Fibroblast of skin of left biceps (primary cell): ENCODE results near the gene CDK5RAP2.
A peak's percentile ranks its signal among the peaks of the same experiment; 100 is the strongest.
"Not testable (repeated sequence)": the region's sequence is repeated elsewhere in the genome, so short reads cannot be mapped to it uniquely, and the experiment has no call there.

ENCODE experiments used
- DNase-seq, 2 experiments: peaks; one replicate each; pipeline ENCODE4 v3.0.0-alpha.2; 2013; ENCODE audit warnings: low read depth in 2 of 2

CDK5RAP2 gene

DNA sequence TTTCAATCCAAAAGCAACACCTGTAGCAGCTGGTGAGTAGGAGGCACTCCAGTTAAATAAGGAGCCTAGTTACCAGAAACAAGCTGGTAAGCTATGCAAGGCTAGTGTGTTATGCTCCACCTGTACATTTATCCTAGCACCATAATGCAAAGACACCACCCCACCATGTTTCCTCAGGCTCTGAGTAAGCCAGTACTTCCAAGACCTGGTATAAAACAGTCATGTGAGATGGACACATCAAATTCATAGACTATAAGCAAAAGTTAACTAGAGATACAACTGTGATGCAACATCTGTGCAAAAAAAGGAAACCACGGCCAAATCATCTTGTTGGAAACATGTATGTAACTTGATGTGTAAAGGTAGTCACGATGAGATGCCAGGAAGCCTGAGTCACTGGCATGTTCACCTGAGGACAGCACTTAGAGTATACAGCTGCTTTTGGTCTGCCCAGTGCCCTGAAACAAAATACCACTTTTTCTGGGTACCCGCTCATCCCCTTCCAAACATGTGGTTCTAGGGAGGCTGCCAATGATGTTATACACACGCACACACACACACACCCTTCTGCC, 66.1 kb downstream of the CDK5RAP2 start:
- DNase-seq, result no peak

DNA sequence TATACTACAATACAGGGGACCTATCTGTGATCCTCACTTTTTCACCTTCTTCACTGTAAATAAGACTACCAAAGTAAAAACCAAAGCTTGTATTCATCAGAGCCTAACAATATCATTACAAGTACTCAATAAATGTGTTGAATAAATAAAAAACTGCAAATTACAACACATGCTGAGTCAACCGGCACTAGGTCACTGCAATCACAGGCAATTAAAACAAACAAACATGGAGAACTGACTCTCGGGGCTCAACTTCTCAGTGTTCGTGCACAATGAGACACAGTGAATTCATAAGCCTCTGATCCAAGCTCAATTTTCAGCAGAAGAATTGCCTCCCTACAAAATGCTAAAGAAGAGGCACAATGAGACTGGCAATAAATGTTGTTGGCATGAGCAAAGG, 69.2 kb downstream of the CDK5RAP2 start:
- no peak for DNase-seq

DNA sequence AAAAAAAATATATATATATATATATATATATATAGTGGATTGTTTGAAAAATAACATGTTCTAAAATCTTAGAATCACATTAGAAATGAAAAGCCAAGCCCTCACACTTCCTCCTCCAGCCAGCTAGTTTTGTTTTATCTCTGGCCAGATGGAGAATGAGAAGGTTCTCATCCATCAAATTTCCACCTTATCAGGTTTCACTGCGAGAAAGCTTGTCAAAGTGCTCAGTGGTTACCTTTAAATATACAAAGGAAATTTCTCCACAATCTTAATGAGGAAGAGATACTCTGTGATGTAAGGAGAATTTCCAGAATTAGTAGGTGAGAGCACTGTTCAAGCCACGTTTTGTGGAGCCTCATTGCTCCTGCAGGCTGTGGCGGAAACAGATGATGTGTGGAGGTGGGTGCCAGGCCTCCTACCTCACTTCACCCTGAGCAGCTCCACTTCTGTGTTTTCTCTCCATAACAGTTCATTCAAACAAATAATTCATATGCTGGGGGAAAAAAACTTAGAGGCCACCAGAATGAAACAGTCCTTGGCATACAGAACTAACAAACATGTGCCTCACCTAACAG, 71.9 kb downstream of the CDK5RAP2 start:
- DNase-seq, result no peak

DNA sequence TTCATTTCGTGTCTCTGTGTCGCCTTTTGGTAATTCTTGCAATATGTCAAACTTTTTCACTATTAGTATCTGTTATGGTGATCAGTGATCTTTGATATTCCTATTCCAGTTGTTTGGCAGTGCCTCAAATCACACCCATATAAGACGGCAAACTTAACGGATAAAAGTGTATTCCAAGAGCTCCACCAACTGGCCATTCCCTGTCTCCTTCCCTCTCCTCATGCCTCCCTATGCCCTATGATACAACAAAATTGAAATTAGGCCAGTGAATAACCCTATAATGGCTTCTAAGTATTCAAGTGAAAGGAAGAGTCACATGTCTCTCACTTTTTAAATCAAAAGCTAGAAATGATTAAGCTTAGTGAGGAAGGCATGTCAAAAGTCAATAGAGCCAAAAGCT, 74.8 kb downstream of the CDK5RAP2 start:
- DNase-seq, result no peak

DNA sequence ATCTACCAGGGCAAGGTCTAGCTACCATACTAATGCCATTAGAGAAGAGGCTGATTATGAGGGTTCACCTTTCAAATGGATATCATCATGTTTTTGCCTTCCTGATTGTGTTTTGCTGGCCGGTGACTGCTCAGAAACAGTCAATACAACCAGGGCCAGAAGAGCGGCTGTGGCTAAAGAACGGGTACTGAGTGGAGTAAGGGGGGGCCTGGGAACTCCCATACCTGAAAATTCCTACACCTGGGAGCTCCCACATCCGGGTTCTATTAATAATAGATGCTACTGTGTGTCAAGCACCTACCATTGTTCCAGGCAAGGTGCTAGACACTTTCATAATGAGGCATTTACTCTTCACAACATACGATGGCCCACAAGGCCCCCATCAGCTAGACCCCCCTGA, 79.2 kb downstream of the CDK5RAP2 start:
- DNase-seq, result no peak

DNA sequence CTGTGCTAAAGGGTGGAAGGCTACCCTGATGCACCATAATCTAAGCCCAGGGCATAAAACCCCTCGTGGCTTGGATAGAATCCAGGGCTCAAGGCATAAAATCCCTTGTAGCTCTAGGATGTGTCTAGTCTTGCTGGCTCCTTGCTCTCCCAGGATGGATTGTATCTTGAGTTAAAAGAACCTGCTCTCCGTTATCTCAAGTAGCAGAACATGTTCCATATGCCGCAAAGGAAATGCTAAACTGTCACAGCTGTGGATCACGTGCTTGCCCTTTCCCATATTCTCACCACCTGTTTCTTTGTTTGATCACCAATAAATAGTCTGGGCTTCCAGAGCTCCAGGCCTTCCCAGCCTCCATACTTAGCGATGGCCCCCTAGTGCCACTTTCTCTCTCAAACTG, 82.1 kb downstream of the CDK5RAP2 start:
- DNase-seq, result not testable (repeated sequence)

DNA sequence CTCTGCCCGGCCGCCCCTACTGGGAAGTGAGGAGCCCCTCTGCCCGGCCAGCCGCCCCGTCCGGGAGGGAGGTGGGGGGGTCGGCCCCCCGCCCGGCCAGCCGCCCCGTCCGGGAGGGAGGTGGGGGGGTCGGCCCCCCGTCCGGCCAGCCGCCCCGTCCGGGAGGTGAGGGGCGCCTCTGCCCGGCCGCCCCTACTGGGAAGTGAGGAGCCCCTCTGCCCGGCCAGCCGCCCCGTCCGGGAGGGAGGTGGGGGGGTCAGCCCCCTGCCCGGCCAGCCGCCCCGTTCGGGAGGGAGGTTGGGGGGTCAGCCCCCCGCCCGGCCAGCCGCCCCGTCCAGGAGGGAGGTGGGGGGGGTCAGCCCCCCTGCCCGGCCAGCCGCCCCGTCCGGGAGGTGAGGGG, 83.5 kb downstream of the CDK5RAP2 start:
- DNase-seq, result not testable (repeated sequence)

DNA sequence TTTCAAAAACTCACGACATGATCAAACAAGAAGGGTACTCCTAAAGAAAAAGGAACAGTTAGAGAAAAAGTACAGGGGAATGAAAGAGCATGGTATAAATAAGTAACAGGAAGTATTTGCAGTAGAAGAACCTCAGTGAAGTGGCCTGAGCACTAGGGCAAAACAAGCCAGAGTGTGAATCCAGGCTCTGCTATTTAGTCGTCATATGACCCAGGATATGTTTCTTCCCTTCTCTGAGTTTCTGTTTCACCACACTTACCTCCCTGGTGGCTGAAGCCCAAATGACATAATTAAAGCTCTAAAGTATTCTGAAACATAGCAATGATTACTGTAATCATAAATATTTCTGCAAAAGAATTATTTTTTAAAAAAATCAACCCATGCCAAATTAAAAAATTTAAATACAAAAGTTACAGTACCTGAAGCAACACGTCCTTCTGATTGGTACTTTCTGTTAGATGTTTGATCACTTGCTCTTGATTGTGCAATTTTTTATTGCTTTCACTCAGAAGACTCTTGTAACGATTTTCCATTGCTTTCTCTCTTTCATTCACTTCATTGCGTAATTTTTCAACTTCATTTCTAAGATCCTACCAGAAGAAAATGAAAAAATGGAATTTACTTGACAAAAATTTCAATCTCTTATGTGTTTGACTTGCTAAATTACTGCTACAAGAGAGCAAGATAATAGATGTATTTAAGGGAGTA, 88.9 kb downstream of the CDK5RAP2 start:
- no peak for DNase-seq

DNA sequence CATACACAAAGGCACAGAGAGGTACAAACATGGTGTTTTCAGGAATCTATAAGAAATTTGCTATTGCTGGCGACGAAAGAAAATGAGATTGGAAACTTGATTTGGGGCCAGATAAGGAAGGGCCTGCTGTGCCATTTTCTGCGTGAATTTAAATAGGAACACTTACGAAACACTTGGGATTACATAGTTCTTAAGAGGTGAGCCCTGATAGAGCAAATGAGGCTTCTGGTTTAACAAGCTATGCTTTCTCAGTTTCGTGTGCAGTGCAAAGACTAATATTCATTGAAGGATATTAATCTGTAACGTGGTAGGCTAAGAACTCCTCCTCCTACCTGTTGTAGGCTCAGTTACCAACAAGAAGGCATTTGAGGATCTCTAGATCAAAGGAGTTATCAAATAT, 93.1 kb downstream of the CDK5RAP2 start:
- DNase-seq, result no peak

DNA sequence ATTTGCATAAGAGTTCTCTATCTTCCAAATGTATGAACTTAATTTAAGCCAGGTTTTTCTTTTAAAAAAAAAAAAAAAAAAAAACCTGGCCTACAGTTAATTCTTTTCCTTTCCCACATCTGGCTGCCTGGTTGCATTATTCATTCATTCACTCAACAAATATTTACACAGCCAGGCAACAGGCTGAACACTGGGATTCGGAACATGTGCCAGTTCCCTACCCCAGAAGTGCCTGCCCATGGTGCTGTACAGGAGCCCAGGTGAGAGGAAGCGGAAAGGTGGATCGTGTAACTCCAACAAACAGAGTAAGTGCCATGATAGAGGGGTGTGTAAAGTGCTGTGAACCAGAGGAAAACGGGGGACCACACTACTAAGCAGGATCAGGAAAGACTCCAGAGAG, 93.6 kb downstream of the CDK5RAP2 start:
- DNase-seq, result no peak

DNA sequence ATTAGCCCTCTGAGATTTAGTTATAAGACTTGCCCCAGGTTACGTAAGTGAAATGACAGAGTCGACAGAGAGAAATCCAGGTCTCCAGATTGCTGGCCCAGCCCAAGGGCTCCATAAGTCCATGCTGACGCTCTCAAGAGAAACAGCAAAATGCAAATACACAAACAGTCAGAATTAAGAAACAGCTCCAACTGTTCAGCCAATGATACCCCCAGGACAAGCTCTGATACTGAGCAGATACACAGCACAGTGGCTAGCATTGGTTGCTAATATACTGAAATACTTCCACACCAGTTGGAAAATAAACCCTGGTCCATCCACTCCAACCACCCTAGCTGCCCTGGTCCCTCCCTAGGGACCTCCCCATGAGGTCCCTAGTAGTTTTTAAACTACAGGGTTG, 94.2 kb downstream of the CDK5RAP2 start:
- DNase-seq, result no peak

DNA sequence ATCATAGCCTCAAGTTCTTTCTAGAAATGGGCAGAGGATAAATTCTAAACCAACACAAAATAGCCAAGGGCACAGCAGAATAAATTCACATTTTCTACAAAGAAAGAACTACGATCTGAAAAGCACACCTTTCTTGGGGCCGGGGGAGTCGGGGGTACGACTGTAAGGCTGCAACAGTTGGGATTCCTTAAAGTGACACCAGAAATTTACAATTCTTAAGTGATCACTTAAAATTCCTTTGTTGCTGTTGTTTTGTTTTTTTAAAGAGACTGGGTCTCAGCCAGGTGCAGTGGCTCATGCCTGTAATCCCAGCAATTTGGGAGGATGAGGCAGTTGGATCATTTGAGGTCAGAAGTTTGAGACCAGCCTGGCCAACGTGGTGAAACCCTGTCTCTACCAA, 95.8 kb downstream of the CDK5RAP2 start:
- no peak for DNase-seq

DNA sequence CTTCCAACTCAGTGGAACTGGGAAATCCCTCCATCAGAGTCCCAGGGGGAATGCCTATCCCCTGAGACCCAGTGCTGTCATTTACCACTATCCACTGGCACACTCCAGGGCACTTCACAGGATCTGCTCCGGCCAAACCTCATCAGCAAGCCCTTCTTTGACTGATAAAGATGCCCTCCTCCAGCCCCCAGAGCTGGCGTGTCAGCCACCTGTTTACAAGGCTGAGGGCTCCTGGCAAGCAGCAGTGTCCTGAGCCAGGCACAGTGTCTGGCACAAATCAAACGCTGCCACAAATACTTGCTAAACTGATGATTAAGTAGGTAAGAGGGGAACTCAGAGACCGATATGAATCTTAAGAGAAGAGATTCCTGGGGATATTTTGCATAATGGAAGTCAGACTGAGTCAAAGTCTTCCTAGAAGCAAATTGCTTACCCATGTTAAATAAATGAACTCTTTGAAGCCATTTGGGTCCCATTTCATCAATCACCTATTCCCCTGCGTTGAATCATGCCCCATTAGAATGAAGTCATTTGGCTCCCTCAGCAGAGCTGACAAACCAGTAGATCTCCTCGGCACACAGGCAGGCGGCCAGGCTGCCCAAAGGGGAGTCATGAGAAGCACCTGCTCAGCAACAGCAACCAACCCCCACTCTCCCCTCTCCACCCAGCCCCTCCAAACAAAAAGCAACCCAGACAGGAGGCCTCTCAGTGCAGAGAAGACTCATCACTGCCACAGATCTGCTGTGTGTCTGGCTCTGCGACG, 97.4 kb downstream of the CDK5RAP2 start:
- no peak for DNase-seq

DNA sequence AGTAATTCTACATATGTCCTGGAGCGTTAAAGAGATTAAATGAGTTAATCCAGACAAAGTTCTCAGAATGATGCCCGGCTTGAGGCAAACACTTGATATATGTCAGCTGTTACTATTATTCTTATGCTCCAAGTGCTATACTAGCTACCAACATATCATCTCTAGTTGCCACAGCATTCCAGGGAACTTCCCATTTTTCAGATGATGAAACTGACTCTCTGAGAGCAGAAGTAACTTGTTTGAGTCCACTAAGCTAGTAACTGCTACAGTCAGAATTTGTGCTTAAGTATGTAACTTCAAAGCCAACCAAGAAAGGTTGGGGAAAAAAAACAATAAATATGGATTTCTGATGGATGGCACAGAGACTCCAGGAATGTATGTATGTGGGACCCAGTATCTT, 98.1 kb downstream of the CDK5RAP2 start:
- no peak for DNase-seq

DNA sequence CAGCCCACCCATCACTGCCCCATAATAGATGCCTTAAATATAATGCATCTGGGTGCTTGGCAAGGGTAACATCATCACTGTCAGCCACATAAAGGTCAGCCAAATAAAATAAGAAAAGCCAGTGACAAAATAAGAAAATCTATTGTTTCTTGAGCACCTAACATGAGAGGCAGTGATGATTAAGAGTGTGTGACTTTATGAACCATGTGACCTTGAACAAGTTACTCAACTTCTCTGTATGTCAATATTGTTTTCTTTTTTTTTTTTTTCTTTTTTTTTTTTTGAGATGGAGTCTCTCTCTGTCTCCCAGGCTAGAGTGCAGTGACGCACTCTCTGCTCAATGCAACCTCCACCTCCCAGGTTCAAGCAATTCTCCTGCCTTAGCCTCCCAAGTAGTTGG, 98.7 kb downstream of the CDK5RAP2 start:
- no peak for DNase-seq

DNA sequence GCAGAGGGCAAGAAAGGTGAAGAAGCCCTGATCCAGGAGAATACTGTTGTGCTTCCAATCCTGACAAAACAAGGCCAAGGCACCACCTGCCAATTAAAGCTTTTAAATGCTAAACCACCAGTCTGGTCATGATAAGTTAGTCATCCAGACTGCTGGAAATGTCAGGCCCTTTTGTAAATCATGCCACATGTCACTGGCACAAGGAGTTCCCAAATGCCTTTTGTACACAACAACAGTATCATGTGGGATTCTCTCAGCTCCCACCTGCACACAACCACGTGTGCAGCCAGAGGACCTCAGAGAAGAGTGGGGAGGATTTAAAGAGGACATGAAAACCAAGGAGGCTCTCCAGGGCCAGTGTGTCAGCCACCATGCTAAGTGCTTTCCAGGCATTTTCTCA, 99.3 kb downstream of the CDK5RAP2 start:
- no peak for DNase-seq

DNA sequence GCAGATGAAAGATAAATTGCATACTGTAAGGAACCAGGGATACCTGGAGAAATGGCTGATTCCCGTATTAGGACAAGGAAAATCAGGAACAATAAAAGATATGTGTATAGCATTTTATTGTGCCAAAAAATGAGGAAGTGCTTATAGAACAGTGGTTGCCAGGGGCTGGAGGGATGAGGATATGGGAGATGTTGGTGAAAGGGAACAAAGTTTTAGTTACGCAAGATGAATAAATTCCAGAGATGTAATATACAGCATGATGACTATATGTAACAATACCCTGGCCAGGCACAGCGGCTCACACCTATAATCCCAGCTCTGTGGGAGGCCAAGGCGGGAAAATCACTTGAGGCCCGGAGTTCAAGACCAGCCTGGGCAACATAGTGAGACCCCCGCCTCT, 101.8 kb downstream of the CDK5RAP2 start:
- DNase-seq, result peak; percentile 36 to 53

DNA sequence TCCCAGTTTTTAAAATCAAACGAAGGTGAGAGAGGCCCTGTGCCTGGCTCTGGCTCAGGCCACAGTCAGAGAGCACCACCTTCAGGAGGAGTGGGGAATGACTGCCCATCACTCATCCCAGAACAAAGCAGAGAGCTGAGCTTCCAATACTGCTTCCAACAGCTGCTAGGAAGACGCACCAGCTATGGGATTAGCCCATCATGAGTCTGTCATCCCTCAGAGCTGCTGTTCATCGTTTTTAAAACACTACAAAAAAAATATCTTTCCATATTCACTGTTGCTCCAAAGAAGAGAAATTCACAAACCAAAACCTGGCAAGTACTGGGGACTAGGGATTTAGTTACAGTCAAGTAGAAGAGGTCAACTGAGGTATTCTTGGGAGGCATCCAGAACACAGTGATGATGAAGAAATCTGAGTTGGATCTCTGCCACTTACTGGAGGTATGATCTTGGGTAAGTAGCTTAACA, 102.4 kb downstream of the CDK5RAP2 start:
- DNase-seq, result peak; percentile 90 to 91

DNA sequence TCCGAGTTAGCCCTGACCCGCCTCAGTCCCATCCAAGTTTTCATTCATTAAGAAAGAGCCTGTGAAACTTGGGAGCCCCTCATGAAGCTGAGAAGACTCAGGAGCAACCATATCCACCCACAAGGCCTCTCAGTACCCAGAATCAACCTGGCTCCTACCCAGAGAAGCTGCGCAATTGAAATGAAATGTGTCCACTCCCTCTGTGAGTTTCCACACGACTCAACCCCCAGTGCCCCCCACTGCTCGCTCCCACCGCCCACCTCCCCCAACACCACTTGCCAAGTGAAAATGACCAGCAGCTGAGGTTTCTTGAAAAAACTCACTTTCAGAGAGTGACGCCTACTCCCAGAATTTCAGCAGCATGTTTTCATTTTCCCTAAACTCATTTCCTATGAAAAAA, 104.6 kb downstream of the CDK5RAP2 start:
- peak; percentile 78 to 82 for DNase-seq

DNA sequence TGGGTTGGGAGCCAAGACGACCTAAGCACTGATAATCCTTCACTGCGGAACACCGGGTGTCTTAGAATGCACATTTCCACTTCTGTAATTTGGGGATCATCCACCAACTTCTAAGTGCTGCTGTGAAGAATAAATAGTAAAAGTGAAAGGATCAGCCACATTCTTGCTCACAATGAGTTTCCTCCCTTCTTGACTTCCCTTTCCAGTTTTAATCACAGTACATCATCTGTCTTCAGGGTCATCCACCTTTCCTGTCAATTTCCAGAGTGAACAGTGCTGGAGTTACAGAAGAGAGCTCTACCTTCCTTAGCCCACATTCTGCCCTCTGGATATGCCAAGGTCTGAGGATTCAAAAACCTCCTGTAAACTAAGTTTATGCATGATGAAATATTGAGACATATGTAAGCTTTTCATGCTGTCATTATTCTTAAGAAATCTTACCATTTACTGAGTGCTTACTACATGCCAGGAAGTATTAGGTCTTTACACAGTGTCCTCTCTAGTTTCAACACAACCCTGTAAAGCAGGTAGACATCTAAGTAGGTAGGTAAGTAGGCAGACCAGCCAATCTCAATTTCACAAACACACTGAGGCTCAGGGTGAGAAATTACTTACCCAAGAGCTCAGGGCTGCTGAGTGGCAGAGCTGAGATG, 105.2 kb downstream of the CDK5RAP2 start:
- peak; percentile 24 to 26 for DNase-seq

DNA sequence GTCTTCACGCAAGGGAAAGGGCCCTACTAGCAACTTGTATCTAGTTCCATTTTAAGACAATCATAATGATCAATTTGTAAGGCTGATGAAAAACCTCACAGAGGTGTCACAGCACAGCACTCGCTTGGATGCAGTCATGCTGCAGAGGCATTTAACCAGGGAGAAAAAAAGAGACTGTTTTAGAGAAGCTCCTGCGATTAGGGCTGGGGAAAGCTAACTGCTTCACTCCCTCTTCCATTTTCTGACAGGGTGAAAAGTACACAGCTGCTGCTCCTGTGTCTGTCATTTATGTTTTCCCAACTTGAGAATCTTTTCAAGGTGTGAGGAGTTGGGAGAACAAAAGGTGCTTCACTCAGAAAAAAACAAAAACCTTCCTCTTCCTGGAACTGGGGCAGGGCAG, 106.4 kb downstream of the CDK5RAP2 start:
- DNase-seq, result no peak
